K562 (cell line): ENCODE measurements around the gene RALGAPB. TPM values are rescaled to one million over a fixed set of nuclear protein-coding genes. Genes with fewer than 3 reads are reported as not detected.

Experiments used
- CBFA2T2 ChIP-seq: fragments of 450-650 bp; conservative IDR thresholded peaks from 2 replicates; pipeline ENCODE4 v1.6.1; 2017; ENCODE audit warnings: mild to moderate bottlenecking
- CBFA2T3 ChIP-seq: fragments of 450-650 bp; IDR thresholded peaks from 2 replicates; pipeline ENCODE4 v1.6.1; 2017
- DACH1 ChIP-seq: fragments of 450-650 bp; IDR thresholded peaks from 2 replicates; pipeline ENCODE4 v1.6.1; 2018; ENCODE audit not compliant: partially characterized antibody
- DIDO1 ChIP-seq: fragments of 450-650 bp; IDR thresholded peaks from 2 replicates; pipeline ENCODE4 v1.6.1; 2016; ENCODE audit warnings: low read depth, missing biosample characterization, missing genetic modification characterization
- GABPB1 ChIP-seq: sonication (generic); formaldehyde crosslinking; IDR thresholded peaks from 2 replicates; pipeline ENCODE4 v1.8.0; 2022; ENCODE audit warnings: mild to moderate bottlenecking, missing genetic modification reagents
- GATA2 ChIP-seq: sonication (generic); formaldehyde crosslinking; IDR thresholded peaks from 2 replicates; pipeline ENCODE4 v1.4.0; 2020; ENCODE audit warnings: mild to moderate bottlenecking, missing genetic modification reagents
- HOMEZ ChIP-seq: fragments of 250-450 bp; sonication (Bioruptor Pico); IDR thresholded peaks from 2 replicates; pipeline ENCODE4 v1.4.0; 2020; ENCODE audit warnings: mild to moderate bottlenecking, moderate library complexity
- LARP7 ChIP-seq: fragments of 450-650 bp; IDR thresholded peaks from 2 replicates; pipeline ENCODE4 v1.6.1; 2016
- MAFK ChIP-seq: IDR thresholded peaks from 2 replicates; pipeline ENCODE4 v1.6.1; 2011; ENCODE audit warnings: low read length, improper control_type of control experiment
- MCM7 ChIP-seq, 2 experiments: fragments of 450-650 bp; IDR thresholded peaks; 2 replicates each; pipeline ENCODE4 v1.6.1; 2016 to 2018
- NFE2L1 ChIP-seq: fragments of 450-650 bp; IDR thresholded peaks from 2 replicates; pipeline ENCODE4 v1.6.1; 2016; ENCODE audit warnings: missing genetic modification characterization, low read depth, mild to moderate bottlenecking, missing compliant biosample characterization, moderate library complexity, borderline replicate concordance
- NKRF ChIP-seq: fragments of 450-650 bp; IDR thresholded peaks from 2 replicates; pipeline ENCODE4 v1.6.1; 2016; ENCODE audit warnings: borderline replicate concordance
- NR2F6 ChIP-seq: fragments of 450-650 bp; formaldehyde crosslinking; IDR thresholded peaks from 2 replicates; pipeline ENCODE4 v1.4.0; 2020; ENCODE audit warnings: mild to moderate bottlenecking
- PCBP2 ChIP-seq: fragments of 200-400 bp; formaldehyde crosslinking; IDR thresholded peaks from 2 replicates; pipeline ENCODE4 v1.6.1; 2018; ENCODE audit warnings: low read length, low read depth, mild to moderate bottlenecking, moderate library complexity; ENCODE audit not compliant: poor library complexity, severe bottlenecking
- POU5F1 ChIP-seq: fragments of 150-350 bp; IDR thresholded peaks from 2 replicates; pipeline ENCODE4 v1.6.1; 2014; ENCODE audit warnings: borderline replicate concordance, low read length, low read depth, mild to moderate bottlenecking; ENCODE audit not compliant: partially characterized antibody
- RB1 ChIP-seq: fragments of 450-650 bp; IDR thresholded peaks from 2 replicates; pipeline ENCODE4 v1.6.1; 2017; ENCODE audit warnings: low read depth, mild to moderate bottlenecking
- RNF2 ChIP-seq: sonication (generic); IDR thresholded peaks from 2 replicates; pipeline ENCODE4 v1.6.1; 2016
- TEAD2 ChIP-seq: fragments of 450-650 bp; IDR thresholded peaks from 2 replicates; pipeline ENCODE4 v1.6.1; 2016; ENCODE audit warnings: missing genetic modification characterization, control low read depth, missing compliant biosample characterization
- THRB ChIP-seq: fragments of 450-650 bp; formaldehyde crosslinking; conservative IDR thresholded peaks from 2 replicates; pipeline ENCODE4 v1.4.0; 2022; ENCODE audit warnings: mild to moderate bottlenecking, missing genetic modification characterization
- ZNF140 ChIP-seq: fragments of 250-450 bp; sonication (Bioruptor Pico); IDR thresholded peaks from 2 replicates; pipeline ENCODE4 v1.8.0; 2021; ENCODE audit warnings: moderate library complexity, mild to moderate bottlenecking, inconsistent platforms
- ZNF239 ChIP-seq: fragments of 250-450 bp; sonication (Bioruptor Pico); IDR thresholded peaks from 2 replicates; pipeline ENCODE4 v1.4.0; 2020; ENCODE audit warnings: mild to moderate bottlenecking
- ZNF24 ChIP-seq: fragments of 450-650 bp; IDR thresholded peaks from 2 replicates; pipeline ENCODE4 v1.6.1; 2016
- polyA plus RNA-seq, 8 experiments: library from polyadenylated mRNA; depleted of rRNA in 4 of 8; stranded (reverse) in 5 of 8; unstranded in 3 of 8; fragments of >200 nt; fragmentation: Nextera tagmentation in 2 of 8; fragmentation: Illumina TruSeq in 1 of 8; extraction: Ambion mirVana in 2 of 8; extraction: Trizol in 1 of 8; gene quantifications; 2 replicates each; pipeline versions ENCODE4 v1.2.1 to v1.2.3, GENCODE V29; 2011 to 2014; ENCODE audit warnings: inconsistent platforms in 1 of 8, missing spikeins in 1 of 8
- total RNA-seq, 7 experiments: library from RNA; depleted of rRNA in 6 of 7; stranded (reverse); fragments of >200 nt in 6 of 7; fragmentation: Illumina TruSeq in 2 of 7; extraction: Trizol in 2 of 7; gene quantifications; 2 replicates each; pipeline versions ENCODE4 v1.2.1 to v1.2.3, GENCODE V29; 2011 to 2021; ENCODE audit warnings: low replicate concordance in 1 of 7
- TF ChIP-seq, protein P1 (sequence below): fragments of 450-650 bp; conservative IDR thresholded peaks from 2 replicates; pipeline ENCODE4 v1.6.1; 2016; ENCODE audit warnings: missing genetic modification characterization, low read depth, mild to moderate bottlenecking, missing compliant biosample characterization, moderate library complexity
- TF ChIP-seq, protein P2 (sequence below): fragments of 450-650 bp; formaldehyde crosslinking; IDR thresholded peaks from 2 replicates; pipeline ENCODE4 v1.4.0; 2022; ENCODE audit warnings: missing genetic modification characterization

The RALGAPB gene
- total and polyA plus RNA-seq, 9 of the 15 experiments (the other 6 are each of a cell fraction or from before 2014, with no cell fraction given), result 4.3 to 25.6 (median 13.6) TPM

GRCh38 chr20:38460040-38460623 is 12.5 kb upstream of the RALGAPB start (continued):
- TF ChIP-seq, protein P1, sequence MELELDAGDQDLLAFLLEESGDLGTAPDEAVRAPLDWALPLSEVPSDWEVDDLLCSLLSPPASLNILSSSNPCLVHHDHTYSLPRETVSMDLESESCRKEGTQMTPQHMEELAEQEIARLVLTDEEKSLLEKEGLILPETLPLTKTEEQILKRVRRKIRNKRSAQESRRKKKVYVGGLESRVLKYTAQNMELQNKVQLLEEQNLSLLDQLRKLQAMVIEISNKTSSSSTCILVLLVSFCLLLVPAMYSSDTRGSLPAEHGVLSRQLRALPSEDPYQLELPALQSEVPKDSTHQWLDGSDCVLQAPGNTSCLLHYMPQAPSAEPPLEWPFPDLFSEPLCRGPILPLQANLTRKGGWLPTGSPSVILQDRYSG (tag), result no peak
- no peak for TF ChIP-seq RB1
- no peak for TF ChIP-seq POU5F1
- TF ChIP-seq GATA2 (CRISPR knock-in tag), result no peak
- TF ChIP-seq RNF2, result no peak
- no peak for TF ChIP-seq LARP7
- no peak for TF ChIP-seq NKRF
- TF ChIP-seq CBFA2T2, result peak; percentile 29
- TF ChIP-seq PCBP2, result no peak
- peak; percentile 74 for TF ChIP-seq DACH1
- no peak for TF ChIP-seq NR2F6
- no peak for TF ChIP-seq MCM7 (IDR thresholded peaks at IDR 0.05)
- TF ChIP-seq, protein P2, sequence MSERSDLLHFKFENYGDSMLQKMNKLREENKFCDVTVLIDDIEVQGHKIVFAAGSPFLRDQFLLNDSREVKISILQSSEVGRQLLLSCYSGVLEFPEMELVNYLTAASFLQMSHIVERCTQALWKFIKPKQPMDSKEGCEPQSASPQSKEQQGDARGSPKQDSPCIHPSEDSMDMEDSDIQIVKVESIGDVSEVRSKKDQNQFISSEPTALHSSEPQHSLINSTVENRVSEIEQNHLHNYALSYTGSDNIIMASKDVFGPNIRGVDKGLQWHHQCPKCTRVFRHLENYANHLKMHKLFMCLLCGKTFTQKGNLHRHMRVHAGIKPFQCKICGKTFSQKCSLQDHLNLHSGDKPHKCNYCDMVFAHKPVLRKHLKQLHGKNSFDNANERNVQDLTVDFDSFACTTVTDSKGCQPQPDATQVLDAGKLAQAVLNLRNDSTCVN (CRISPR knock-in tag), result no peak
- no peak for TF ChIP-seq THRB (CRISPR knock-in tag)
- TF ChIP-seq ZNF239 (CRISPR knock-in tag), result no peak
- no peak for TF ChIP-seq HOMEZ (CRISPR knock-in tag)
- no peak for TF ChIP-seq DIDO1 (tag)
- TF ChIP-seq NFE2L1, result no peak
- TF ChIP-seq ZNF140, result no peak
- TF ChIP-seq ZNF24, result no peak
- TF ChIP-seq TEAD2, result no peak
- TF ChIP-seq MAFK, result no peak
- peak; percentile 70 for TF ChIP-seq CBFA2T3
- no peak for TF ChIP-seq GABPB1 (CRISPR knock-in tag)
